ENCODE results near the gene NACA2. TPM values are rescaled to one million over a fixed set of nuclear protein-coding genes. Genes with fewer than 3 reads are reported as not detected.

NACA2 gene
- total and polyA plus RNA-seq, 2 of the 8 experiments (the other 6 are each of a cell fraction or from before 2014, with no cell fraction given) = not detected

GRCh38 chr17:61611323-61611722, 20.3 kb upstream of the NACA2 start:
- H2AFZ ChIP-seq (ENCODE audit: low read length) = no peak overlapping the region
- WGBS, 2 experiments (ENCODE audit: extremely low coverage in 1 of 2, insufficient coverage in 1 of 2, insufficient read length in 1 of 2, insufficient replicate concordance in 2 of 2, low coverage in 1 of 2, low lambda C conversion rate in 2 of 2, missing lambda C conversion rate in 1 of 2) = 85% methylated on average over 6 of the region's 6 CpGs; no CpG with 5 or more reads in 1 of the 2 experiments
- no peaks in the 10 kb centered on the region for H3K79me1 ChIP-seq (ENCODE audit: low read depth, low read length)
- peaks cover 0 to 4% (median 0%) of the 10 kb centered on the region in 4 experiments; a peak in 1 of 7 replicates for H3K4me1 ChIP-seq (replicated peaks in 1 of 4; ENCODE audit: control insufficient read depth in 3 of 4, insufficient read depth in 4 of 4, low read length in 3 of 4)
- POLR2A ChIA-PET (ENCODE audit: partially characterized antibody) = no interaction called here
- no peak overlapping the region for H3K4me3 ChIP-seq (ENCODE audit: extremely low read depth in 1 of 4, insufficient read depth in 2 of 4, low read depth in 3 of 4, low read length in 4 of 4)
- no peak overlapping the region for H2BK12ac ChIP-seq (ENCODE audit: low read depth, low read length)
- CTCF ChIA-PET (ENCODE audit: partially characterized antibody) = interaction anchor here (0.6 to 0.7 kb wide), 3 partner anchors 88 to 704 kb away, joined by 3 to 4 read pairs (median 3); no protein-coding TSS in a partner anchor
- H3K79me2 ChIP-seq (ENCODE audit: control insufficient read depth in 1 of 2, insufficient read depth in 2 of 2, low read length in 2 of 2) = no peaks in the 10 kb centered on the region
- no peak overlapping the region for H3K14ac ChIP-seq (ENCODE audit: insufficient read length)
- no peak overlapping the region for H2BK120ac ChIP-seq (replicated peaks; ENCODE audit: low read depth, low read length)
- no peak overlapping the region for H4K8ac ChIP-seq (ENCODE audit: extremely low read depth, insufficient read depth, low read length)
- H3K27ac ChIP-seq (ENCODE audit: low read depth, low read length) = no peak overlapping the region
- no peak overlapping the region for H3K4me2 ChIP-seq (ENCODE audit: insufficient read depth in 1 of 2, low read depth in 2 of 2, low read length in 2 of 2)
- no peak overlapping the region for H3K23ac ChIP-seq (ENCODE audit: insufficient read length)
- FAIRE-seq (no peak), DNase-seq (ENCODE audit: low read depth in 1 of 2, low spot score in 2 of 2) (no peak)
- TF ChIP-seq EGR1 (IDR thresholded peaks at IDR 0.05; ENCODE audit: borderline replicate concordance, low read depth, low read length) (no peak), SP1 (IDR thresholded peaks at IDR 0.05; ENCODE audit: low read depth, low read length) (no peak), JUND (IDR thresholded peaks at IDR 0.05; ENCODE audit: low read length) (no peak), SUZ12 (IDR thresholded peaks at IDR 0.05; ENCODE audit: low read length) (no peak), POLR2AphosphoS5 (IDR thresholded peaks at IDR 0.05; ENCODE audit: low read depth, low read length) (no peak), SIN3A (conservative IDR thresholded peaks at IDR 0.05 in 1 of 2, IDR thresholded peaks at IDR 0.05 in 1 of 2; ENCODE audit: low read depth in 1 of 2, low read length in 2 of 2) (no peak), RFX5 (IDR thresholded peaks at IDR 0.05; ENCODE audit: borderline replicate concordance, low read depth, low read length) (no peak), JUN (IDR thresholded peaks at IDR 0.05; ENCODE audit: low read depth, low read length) (no peak), SP4 (IDR thresholded peaks at IDR 0.05; ENCODE audit: low read length) (no peak), CREB1 (IDR thresholded peaks at IDR 0.05) (no peak), EP300 (IDR thresholded peaks at IDR 0.05; ENCODE audit: borderline replicate concordance in 1 of 2, low read depth in 2 of 2, low read length in 2 of 2) (no peak), KDM5A (IDR thresholded peaks at IDR 0.05; ENCODE audit: low read length) (no peak), HDAC2 (IDR thresholded peaks at IDR 0.05; ENCODE audit: borderline replicate concordance in 1 of 2, low read depth in 2 of 2, low read length in 2 of 2) (no peak), SIRT6 (IDR thresholded peaks at IDR 0.05; ENCODE audit: low read length) (no peak), MAFK (IDR thresholded peaks at IDR 0.05; ENCODE audit: low read depth, low read length) (no peak)
- H4K5ac ChIP-seq (ENCODE audit: insufficient read length, low read depth, low read length) = no peak overlapping the region
- no peaks in the 10 kb centered on the region for H4K20me1 ChIP-seq (replicated peaks in 1 of 2; ENCODE audit: control insufficient read depth in 1 of 2, insufficient read depth in 2 of 2, low read length in 2 of 2)
- H2BK20ac ChIP-seq (ENCODE audit: low read length) = no peak overlapping the region
- H3K36me3 ChIP-seq (ENCODE audit: control insufficient read depth in 2 of 4, insufficient read depth in 4 of 4, low read length in 3 of 4) = no peaks in the 10 kb centered on the region
- H3K23me2 ChIP-seq (ENCODE audit: low read depth, low read length) = no peaks in the 10 kb centered on the region
- no peak overlapping the region for H2AK5ac ChIP-seq (ENCODE audit: low read depth, low read length)
- H3K9me3 ChIP-seq (ENCODE audit: insufficient read depth in 2 of 2, low read depth in 1 of 2, low read length in 1 of 2) = 0 out of 4 replicates have a peak, but pooled peaks cover 0 to 3% of the 10 kb centered on the region in 2 experiments
- no peak overlapping the region for H3K56ac ChIP-seq (replicated peaks; ENCODE audit: insufficient read length, low read depth, low read length)
- H3K9ac ChIP-seq (replicated peaks in 1 of 4; ENCODE audit: extremely low read depth in 1 of 4, low read depth in 3 of 4, low read length in 3 of 4) = no peak overlapping the region
- no peak overlapping the region for H3K4ac ChIP-seq (replicated peaks; ENCODE audit: insufficient read length, low read depth, low read length)
- H4K91ac ChIP-seq (replicated peaks; ENCODE audit: insufficient read length, low read length) = no peak overlapping the region
- no peaks in the 10 kb centered on the region for H3K27me3 ChIP-seq (replicated peaks in 1 of 4; ENCODE audit: control insufficient read depth in 3 of 4, extremely low read depth in 1 of 4, insufficient read depth in 3 of 4, low read length in 3 of 4)
- no peak overlapping the region for H2BK15ac ChIP-seq (ENCODE audit: low read length)
- no peak overlapping the region for H2BK5ac ChIP-seq (ENCODE audit: low read depth, low read length)
- H3K18ac ChIP-seq (ENCODE audit: extremely low read depth, low read length) = no peak overlapping the region
